ENCODE measurements around the gene CDHR1.

The CDHR1 gene

DNA sequence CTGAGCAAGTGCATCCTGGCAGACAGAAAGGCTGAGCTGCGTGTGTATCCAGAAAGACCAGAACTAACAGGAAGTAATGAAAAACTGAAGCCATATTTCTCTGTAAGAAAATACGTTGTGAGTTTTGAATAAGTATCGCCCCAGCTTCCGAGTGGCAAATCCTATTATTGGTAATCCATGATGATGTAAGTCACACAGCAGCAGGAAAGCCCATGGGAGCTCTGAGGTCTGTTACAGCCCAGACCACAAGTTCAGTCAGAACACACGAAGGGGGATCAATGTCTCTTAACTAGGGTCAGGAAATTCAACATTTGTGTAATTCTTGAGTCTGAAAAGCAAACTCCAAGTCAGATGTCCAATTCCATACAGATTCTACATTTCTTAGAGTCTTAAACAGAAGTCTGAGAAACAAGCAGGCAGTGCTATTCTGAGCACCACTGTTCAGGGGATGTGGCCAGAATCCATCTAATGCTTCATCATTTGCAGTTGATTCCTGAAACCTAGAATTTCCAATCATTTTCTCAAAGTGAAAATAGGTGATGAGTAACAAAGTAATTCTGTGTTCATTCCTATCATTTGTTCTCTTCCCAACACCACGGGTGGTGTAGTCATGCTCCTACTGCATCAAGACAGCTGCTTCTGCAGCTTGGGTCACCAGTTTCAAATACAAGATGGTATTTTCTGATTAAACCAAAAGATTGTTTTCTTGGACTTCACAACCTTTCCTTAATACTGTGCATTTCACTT, 31.3 kb downstream of the CDHR1 start, which contains the start of gene LRIT2:
LRIT2 (minus strand) TSS at position 118 of the 747 bp plus-strand sequence; CDS start at position 94, 24 bp downstream.
- no peak for DNase-seq (ENCODE audit: low read depth)
- no peak for TF ChIP-seq CTCF (IDR thresholded peaks at IDR 0.05; ENCODE audit: control insufficient read depth, extremely low read depth, insufficient read depth)
- H3K4me3 ChIP-seq (ENCODE audit: low read depth, low read length), result no peak within 1 kb of the TSS

DNA sequence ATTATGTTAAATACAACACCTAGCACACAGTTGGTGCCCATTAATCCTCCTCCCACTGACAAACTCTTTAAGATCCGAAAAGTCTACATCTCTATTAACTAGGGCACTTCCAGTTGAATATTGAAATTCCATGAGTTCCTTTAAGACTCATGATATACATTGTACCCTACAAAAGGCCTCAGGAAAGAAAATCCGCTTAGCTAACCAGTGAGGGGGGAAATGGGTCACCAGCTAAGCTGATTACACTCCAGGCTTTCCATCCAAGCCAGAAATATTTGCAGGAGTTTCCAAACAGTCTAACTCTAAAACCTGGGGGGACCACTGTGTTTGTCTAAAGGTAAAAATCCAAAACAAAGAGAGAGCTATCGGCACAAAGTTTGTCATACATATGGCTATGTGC, 32.3 kb downstream of the CDHR1 start:
- DNase-seq (ENCODE audit: low read depth), result no peak
- no peak for TF ChIP-seq CTCF (IDR thresholded peaks at IDR 0.05; ENCODE audit: control insufficient read depth, extremely low read depth, insufficient read depth)
- no peak overlapping the region for H3K4me3 ChIP-seq (ENCODE audit: low read depth, low read length)

DNA sequence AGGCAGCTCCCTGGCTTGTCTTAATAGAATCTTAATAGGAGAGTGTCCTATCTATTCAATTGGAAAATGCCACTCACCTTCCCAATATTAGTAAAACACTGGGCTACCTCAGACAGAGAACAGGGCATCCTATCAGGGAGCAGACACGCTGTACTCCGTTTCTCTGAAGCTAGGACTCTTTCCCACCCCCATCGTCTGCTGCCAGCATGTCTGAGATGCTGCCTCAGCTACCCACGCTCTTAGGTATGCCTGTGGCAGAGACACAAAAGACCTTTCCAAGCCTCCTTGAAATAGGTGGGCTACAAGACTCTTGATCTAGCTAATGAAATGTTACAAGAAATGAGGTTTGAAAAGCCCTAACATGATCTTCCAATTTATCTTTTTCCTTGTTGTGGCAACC, 33.5 kb downstream of the CDHR1 start:
- DNase-seq (ENCODE audit: low read depth), result no peak
- no peak for TF ChIP-seq CTCF (IDR thresholded peaks at IDR 0.05; ENCODE audit: control insufficient read depth, extremely low read depth, insufficient read depth)

GRCh38 chr10:84230359-84230758, 36.0 kb downstream of the CDHR1 start:
- TF ChIP-seq CTCF (IDR thresholded peaks at IDR 0.05; ENCODE audit: control insufficient read depth, extremely low read depth, insufficient read depth), result no peak
- DNase-seq (ENCODE audit: low read depth), result no peak
- no peak overlapping the region for H3K4me3 ChIP-seq (ENCODE audit: low read depth, low read length)

More for the DNA sequence above, 33.5 kb downstream of the CDHR1 start:
- H3K4me3 ChIP-seq (ENCODE audit: low read depth, low read length), result no peak overlapping the region

GRCh38 chr10:84232376-84232775, 38.0 kb downstream of the CDHR1 start:
- H3K4me3 ChIP-seq (ENCODE audit: low read depth, low read length), result no peak overlapping the region
- DNase-seq (ENCODE audit: low read depth), result no peak
- TF ChIP-seq CTCF (IDR thresholded peaks at IDR 0.05; ENCODE audit: control insufficient read depth, extremely low read depth, insufficient read depth), result no peak

- H3K4me3 ChIP-seq (ENCODE audit: low read depth, low read length), result no peak overlapping the region
- no peak for TF ChIP-seq CTCF (IDR thresholded peaks at IDR 0.05; ENCODE audit: control insufficient read depth, extremely low read depth, insufficient read depth)
- no peak for DNase-seq (ENCODE audit: low read depth)
Measured at GRCh38 chr10:84233940-84234339, 39.6 kb downstream of the CDHR1 start.

DNA sequence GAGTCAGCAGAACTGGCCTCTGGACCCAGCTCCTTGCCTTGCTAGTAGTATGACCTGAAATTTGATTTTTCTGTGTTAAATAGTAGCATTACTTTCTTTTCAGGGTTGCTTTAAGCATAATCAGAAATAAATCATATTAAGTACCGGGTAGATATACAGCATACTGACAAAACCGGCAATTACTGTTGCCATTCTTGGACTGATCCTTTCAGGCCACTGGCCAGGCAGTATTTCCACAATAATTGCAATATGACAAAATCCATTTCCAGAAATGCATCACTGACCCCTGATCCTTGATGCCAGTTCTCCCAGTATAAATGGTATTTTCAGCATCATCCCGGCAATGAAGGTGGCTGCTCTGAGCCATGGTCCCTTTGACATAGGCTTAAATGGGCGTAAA, 40.1 kb downstream of the CDHR1 start:
- H3K4me3 ChIP-seq (ENCODE audit: low read depth, low read length), result no peak overlapping the region
- DNase-seq (ENCODE audit: low read depth), result no peak
- TF ChIP-seq CTCF (IDR thresholded peaks at IDR 0.05; ENCODE audit: control insufficient read depth, extremely low read depth, insufficient read depth), result no peak

Data from LNCaP clone FGC (cell line).